ENCODE measurements around the gene CNKSR1. TPM values are rescaled to one million over a fixed set of nuclear protein-coding genes. Genes with fewer than 3 reads are reported as not detected.

CNKSR1 gene
- total and polyA plus RNA-seq, 5 experiments from 2014 or later, result 0.68 to 3.6 (median 2.4) TPM; not detected in 2

DNA sequence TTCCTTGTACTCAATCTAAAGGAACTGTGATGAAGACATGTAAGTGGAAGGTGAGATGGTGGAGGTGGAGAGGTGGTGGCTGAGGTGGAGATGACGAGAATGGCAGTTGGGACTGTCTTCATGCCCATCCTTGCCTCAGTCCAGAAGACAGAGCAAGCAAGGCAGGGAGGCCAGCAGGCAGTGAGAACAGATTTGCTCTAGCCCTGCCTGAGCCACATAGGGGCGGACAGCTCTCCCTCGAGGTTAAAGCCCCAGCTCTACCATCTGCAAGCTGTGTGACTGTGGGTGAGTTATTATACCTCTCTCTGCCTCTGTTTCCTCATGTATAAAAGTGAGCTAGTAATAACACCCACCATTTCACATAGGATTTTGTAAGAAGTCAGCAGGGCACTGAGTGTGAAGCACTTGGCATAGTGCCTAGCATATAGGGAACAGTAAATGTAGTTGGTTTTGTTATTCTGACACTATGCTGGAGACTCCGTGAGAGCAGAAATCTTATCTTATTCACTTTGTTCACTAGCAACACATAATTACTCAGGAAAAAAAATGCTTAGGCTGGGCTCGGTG, 23.2 kb upstream of the CNKSR1 start:
- Mint-ChIP-seq H3K36me3 (no peaks in the 10 kb centered on the region), H3K27ac (no peak overlapping the region), H3K4me3 (no peak overlapping the region), H3K9me3 (no peaks in the 10 kb centered on the region), H3K4me1 (peaks cover 3 to 9% (median 5%) of the 10 kb centered on the region in 4 donors), H3K27me3 (peaks cover 3 to 27% (median 14%) of the 10 kb centered on the region in 5 donors)
- DNase-seq, result no peak
- POLR2A ChIA-PET, result no interaction called here
- ATAC-seq, result no peak

- POLR2A ChIA-PET, result no interaction called here
- Mint-ChIP-seq H3K4me1 (peaks cover 3 to 9% (median 5%) of the 10 kb centered on the region in 4 donors), H3K27ac (no peak overlapping the region), H3K4me3 (no peak overlapping the region), H3K9me3 (no peaks in the 10 kb centered on the region), H3K27me3 (peaks cover 3 to 33% (median 14%) of the 10 kb centered on the region in 5 donors), H3K36me3 (no peaks in the 10 kb centered on the region)
- no peak for ATAC-seq
- DNase-seq, result no peak
Measured at GRCh38 chr1:26154750-26155149, 22.5 kb upstream of the CNKSR1 start.

- H3K27me3 Mint-ChIP-seq, result peaks cover 3 to 34% (median 14%) of the 10 kb centered on the region in 5 donors
- H3K4me1 Mint-ChIP-seq, result peaks cover 3 to 9% (median 5%) of the 10 kb centered on the region in 4 donors
- H3K36me3 Mint-ChIP-seq, result no peaks in the 10 kb centered on the region
- H3K27ac Mint-ChIP-seq, result peak overlapping the region in 1 of 10 donors; percentile 48
- POLR2A ChIA-PET, result interaction anchor here (0.6 kb wide), 1 partner anchor 894 kb away, joined by 3 read pairs; no protein-coding TSS in a partner anchor
- H3K4me3 Mint-ChIP-seq, result peak overlapping the region in 1 of 10 donors; percentile 56
- H3K9me3 Mint-ChIP-seq, result no peaks in the 10 kb centered on the region
- ATAC-seq (no peak), DNase-seq (no peak)
Measured at GRCh38 chr1:26155370-26156284, 21.7 kb upstream of the CNKSR1 start.

DNA sequence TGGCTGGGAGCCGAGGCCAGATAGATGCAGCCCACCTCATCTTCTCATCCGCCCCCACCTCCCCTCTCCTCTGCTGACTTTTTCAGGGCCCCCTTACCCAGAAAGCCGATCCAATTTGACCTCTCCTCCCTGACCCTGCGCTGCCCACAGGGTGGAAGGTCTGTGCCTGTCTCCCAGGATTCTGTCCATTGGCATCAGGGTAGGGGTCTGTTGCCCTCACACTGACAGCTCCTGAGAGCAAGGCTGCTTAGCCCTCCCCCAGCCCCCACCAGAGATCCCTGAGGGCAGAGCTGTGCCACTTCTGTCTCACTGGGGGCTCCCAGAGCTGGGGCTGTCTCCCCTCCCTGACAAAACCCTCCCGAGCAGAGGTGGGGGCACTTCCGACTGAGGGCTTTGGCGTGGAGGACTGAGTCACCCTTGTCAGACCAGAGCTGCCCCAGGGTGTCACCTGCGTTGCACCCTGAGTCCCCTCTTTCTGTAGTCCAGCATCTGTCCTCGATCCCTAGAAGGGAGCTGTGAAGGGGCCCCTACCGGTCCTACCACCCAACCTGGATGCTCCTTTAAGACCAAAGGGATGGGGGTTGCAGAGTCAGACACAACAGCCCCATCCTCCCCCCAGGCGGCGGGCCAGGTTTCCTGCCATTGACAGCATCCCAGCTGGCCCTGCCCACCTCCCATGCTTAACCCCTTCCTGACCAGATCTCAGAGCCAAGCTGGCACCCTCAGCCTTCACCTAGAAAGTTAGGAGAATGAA, 20.8 kb upstream of the CNKSR1 start:
- ATAC-seq (peak; percentile 41 to 49), DNase-seq (peak in 1 of 10 donors; percentile 21)
- POLR2A ChIA-PET, result interaction anchor here (0.6 to 1.3 kb wide), 2 partner anchors 45 to 895 kb away, joined by 3 read pairs; partner anchors contain the start of gene PDIK1L
- Mint-ChIP-seq H3K4me1 (peaks cover 3 to 9% (median 5%) of the 10 kb centered on the region in 4 donors), H3K4me3 (peak overlapping the region in 1 of 10 donors; percentile 26), H3K27ac (no peak overlapping the region), H3K36me3 (no peaks in the 10 kb centered on the region), H3K9me3 (no peaks in the 10 kb centered on the region), H3K27me3 (peaks cover 0 to 40% (median 14%) of the 10 kb centered on the region in 5 donors)

GRCh38 chr1:26158271-26158907, 18.9 kb upstream of the CNKSR1 start:
- H3K27ac Mint-ChIP-seq, result no peak overlapping the region
- POLR2A ChIA-PET, result no interaction called here
- H3K27me3 Mint-ChIP-seq, result peaks cover 4 to 48% (median 20%) of the 10 kb centered on the region in 5 donors

GRCh38 chr1:26158908-26159742, 18.2 kb upstream of the CNKSR1 start, which contains the start of gene FAM110D:
Gene FAM110D, plus strand, starts transcription at chr1:26159079. Its CDS starts 2,213 bp downstream, at chr1:26161292.
- no peaks in the 10 kb centered on the region for H3K9me3 Mint-ChIP-seq
- H3K36me3 Mint-ChIP-seq, result no peaks in the 10 kb centered on the region
- peak within 1 kb of the TSS in 1 of 10 donors; percentile 59 for H3K27ac Mint-ChIP-seq
- peaks cover 3 to 19% (median 13%) of the 10 kb centered on the region in 4 donors for H3K4me1 Mint-ChIP-seq
- DNase-seq, result no peak
- H3K27me3 Mint-ChIP-seq, result peaks cover 4 to 53% (median 23%) of the 10 kb centered on the region in 5 donors
- peak within 1 kb of the TSS in 3 of 10 donors; percentile 23 to 57 (median 46) for H3K4me3 Mint-ChIP-seq
- no peak for ATAC-seq
- POLR2A ChIA-PET, result interaction anchor here (0.8 kb wide), 1 partner anchor 901 kb away, joined by 4 read pairs; no protein-coding TSS in a partner anchor

More at GRCh38 chr1:26158271-26158907, 18.9 kb upstream of the CNKSR1 start:
- no peaks in the 10 kb centered on the region for H3K36me3 Mint-ChIP-seq
- DNase-seq, result no peak
- no peaks in the 10 kb centered on the region for H3K9me3 Mint-ChIP-seq
- H3K4me1 Mint-ChIP-seq, result peaks cover 3 to 14% (median 11%) of the 10 kb centered on the region in 4 donors
- ATAC-seq, result no peak
- no peak overlapping the region for H3K4me3 Mint-ChIP-seq

- no peak for ATAC-seq
- Mint-ChIP-seq H3K4me3 (peak overlapping the region in 3 of 10 donors; percentile 23 to 57 (median 46)), H3K36me3 (no peaks in the 10 kb centered on the region)
Measured at GRCh38 chr1:26159743-26160039, 17.6 kb upstream of the CNKSR1 start.

DNA sequence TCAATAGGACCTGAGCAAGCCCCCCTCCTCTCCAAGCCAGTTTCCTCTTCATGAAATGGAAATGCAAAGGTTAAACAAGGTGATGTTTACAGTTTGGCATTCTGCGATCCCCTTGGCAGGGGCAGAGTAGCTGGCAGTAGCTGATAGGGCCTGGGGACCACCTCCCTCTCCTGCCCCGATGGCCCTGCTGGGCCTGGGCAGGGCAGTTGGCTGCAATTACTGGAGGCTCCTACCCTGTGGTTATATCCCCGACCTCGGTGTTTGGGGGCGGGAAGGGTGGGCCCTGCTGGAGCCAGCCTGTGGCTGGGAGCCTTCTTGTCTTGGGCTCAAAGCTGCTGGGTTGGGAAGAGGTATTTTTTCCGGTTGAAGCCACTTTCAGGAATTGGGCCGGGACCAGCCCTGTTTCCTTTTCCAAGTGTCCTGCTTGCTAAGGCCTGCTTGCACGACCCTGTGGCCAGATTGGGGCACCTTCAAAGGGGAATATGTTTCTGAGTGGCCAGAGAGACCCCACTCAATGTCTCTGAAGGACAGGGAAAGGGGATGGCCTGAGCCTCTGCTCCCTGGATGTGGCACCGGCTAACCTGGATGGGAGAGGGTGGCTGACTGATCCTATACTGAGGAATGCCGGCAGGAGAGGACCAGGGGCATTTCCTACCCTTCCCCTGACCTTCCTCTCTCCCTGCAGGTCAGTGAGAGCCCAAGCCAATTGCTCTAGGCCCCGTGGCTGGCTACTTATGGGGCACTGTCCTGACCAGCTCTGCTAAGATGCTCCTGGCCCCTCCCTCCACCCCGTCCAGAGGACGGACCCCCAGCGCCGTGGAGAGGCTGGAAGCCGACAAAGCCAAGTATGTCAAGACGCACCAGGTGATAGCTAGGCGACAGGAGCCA, 16.5 kb upstream of the CNKSR1 start:
- no peak for ATAC-seq
- H3K9me3 Mint-ChIP-seq, result no peaks in the 10 kb centered on the region
- POLR2A ChIA-PET, result no interaction called here
- H3K27me3 Mint-ChIP-seq, result peaks cover 4 to 52% (median 17%) of the 10 kb centered on the region in 5 donors
- H3K4me1 Mint-ChIP-seq, result peaks cover 3 to 22% (median 15%) of the 10 kb centered on the region in 4 donors
- no peak for DNase-seq
- H3K4me3 Mint-ChIP-seq, result peak overlapping the region in 6 of 10 donors; percentile 19 to 57 (median 31)
- no peak overlapping the region for H3K27ac Mint-ChIP-seq
- H3K36me3 Mint-ChIP-seq, result no peaks in the 10 kb centered on the region

More at GRCh38 chr1:26159743-26160039, 17.6 kb upstream of the CNKSR1 start:
- Mint-ChIP-seq H3K4me1 (peaks cover 3 to 23% (median 14%) of the 10 kb centered on the region in 4 donors), H3K27ac (peak overlapping the region in 1 of 10 donors; percentile 59), H3K9me3 (no peaks in the 10 kb centered on the region), H3K27me3 (peaks cover 4 to 54% (median 23%) of the 10 kb centered on the region in 5 donors)
- POLR2A ChIA-PET, result interaction anchor here (0.8 kb wide), 1 partner anchor 900 kb away, joined by 4 read pairs; no protein-coding TSS in a partner anchor
- no peak for DNase-seq

DNA sequence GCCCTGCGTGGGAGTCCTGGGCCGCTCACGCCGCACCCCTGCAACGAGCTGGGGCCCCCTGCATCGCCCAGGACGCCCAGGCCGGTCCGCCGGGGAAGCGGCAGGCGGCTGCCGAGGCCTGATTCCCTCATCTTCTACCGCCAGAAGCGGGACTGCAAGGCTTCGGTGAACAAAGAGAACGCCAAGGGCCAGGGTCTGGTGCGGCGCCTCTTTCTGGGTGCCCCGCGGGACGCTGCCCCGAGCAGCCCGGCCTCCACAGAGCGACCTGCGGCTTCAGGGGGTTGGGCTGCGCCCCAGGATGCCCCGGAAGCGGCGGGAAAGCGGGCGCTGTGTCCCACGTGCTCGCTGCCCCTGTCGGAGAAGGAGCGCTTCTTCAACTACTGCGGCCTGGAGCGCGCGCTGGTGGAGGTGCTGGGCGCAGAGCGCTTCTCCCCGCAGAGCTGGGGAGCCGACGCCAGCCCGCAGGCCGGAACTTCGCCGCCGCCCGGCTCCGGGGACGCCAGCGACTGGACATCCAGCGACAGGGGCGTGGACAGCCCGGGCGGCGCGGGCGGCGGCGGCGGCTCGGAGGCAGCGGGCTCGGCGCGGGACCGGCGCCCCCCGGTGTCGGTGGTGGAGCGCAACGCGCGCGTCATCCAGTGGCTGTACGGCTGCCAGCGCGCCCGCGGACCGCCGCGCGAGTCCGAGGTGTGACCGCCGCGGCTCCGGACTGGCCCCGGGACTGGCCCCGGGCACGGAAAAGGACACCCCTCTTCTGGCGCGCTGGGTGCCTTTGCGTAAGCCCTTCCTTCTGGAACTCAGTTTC, 15.7 kb upstream of the CNKSR1 start:
- DNase-seq (peak in 8 of 10 donors; percentile 16 to 67 (median 32)), ATAC-seq (peak; percentile 70 to 71)
- Mint-ChIP-seq H3K4me1 (peaks cover 3 to 19% (median 14%) of the 10 kb centered on the region in 4 donors), H3K27ac (no peak overlapping the region), H3K27me3 (peaks cover 4 to 52% (median 17%) of the 10 kb centered on the region in 5 donors), H3K4me3 (peak overlapping the region in 8 of 10 donors; percentile 36 to 75 (median 61)), H3K9me3 (no peaks in the 10 kb centered on the region), H3K36me3 (no peaks in the 10 kb centered on the region)
- POLR2A ChIA-PET, result no interaction called here

GRCh38 chr1:26162220-26162709, 15.0 kb upstream of the CNKSR1 start:
- Mint-ChIP-seq H3K9me3 (no peaks in the 10 kb centered on the region), H3K27me3 (peaks cover 4 to 52% (median 16%) of the 10 kb centered on the region in 5 donors), H3K36me3 (no peaks in the 10 kb centered on the region), H3K4me1 (peaks cover 1 to 16% (median 11%) of the 10 kb centered on the region in 4 donors), H3K27ac (no peak overlapping the region), H3K4me3 (peak overlapping the region; percentile 14 to 75 (median 58))
- DNase-seq, result no peak
- ATAC-seq, result no peak
- POLR2A ChIA-PET, result no interaction called here
